Erythroblast (primary cell): ENCODE results near the gene ITGB2.
A peak's percentile ranks its signal among the peaks of the same experiment; 100 is the strongest.

Experiments
- DNase-seq, 2 experiments: peaks; one replicate each; lab custom pipeline; 2025; lab: John Stamatoyannopoulos, UW
- GATA1 ChIP-seq: IDR thresholded peaks from 2 replicates; pipeline ENCODE4 v1.6.1; 2011; ENCODE audit warnings: low read depth, mild to moderate bottlenecking, control low read depth, low read length, moderate library complexity
- POLR2A ChIP-seq: IDR thresholded peaks from 2 replicates; pipeline ENCODE4 v1.6.1; 2011; ENCODE audit warnings: mild to moderate bottlenecking, low read length

Gene ITGB2

DNA sequence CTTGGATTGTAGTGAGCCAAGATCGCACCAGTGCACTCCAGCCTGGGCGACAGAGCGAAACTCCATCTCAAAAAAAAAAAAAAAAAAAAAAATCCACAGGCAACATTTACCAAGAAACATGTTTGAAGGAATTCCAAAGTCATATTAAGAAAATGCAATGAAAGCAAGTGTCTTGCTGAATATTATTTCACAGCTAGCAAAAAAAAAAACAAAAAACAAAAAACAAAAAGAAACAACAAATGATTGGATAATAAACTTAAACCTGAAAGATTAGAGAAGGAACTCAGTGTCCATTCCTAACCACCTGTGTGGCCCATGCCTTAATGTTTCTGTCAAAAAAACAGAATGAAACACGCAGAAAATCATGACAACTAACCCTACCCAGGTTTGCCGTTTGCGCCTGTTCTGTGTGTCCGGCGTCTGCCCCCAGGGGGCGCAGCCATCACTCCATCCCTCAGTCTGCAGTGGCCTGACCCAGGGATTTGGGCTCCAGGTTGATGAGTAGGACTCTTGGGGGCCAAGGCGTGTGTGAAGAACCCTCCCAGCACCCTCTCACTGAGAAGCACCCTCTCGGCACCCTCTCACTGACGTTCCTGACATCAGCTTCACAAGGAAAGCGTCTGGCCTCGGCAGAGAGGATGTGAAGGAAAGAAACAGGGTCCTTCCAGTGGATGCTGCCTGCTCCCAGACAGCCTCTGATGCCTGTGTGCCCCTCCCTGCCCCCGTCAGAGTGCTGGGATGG lies 28.0 kb downstream of the ITGB2 start:
- DNase-seq: peak; percentile 54 to 78
- TF ChIP-seq POLR2A: no peak
- TF ChIP-seq GATA1: no peak

- TF ChIP-seq POLR2A (no peak), GATA1 (no peak)
These were observed 28.6 kb downstream of the ITGB2 start for GRCh38 chr21:44892095-44892494.

DNA sequence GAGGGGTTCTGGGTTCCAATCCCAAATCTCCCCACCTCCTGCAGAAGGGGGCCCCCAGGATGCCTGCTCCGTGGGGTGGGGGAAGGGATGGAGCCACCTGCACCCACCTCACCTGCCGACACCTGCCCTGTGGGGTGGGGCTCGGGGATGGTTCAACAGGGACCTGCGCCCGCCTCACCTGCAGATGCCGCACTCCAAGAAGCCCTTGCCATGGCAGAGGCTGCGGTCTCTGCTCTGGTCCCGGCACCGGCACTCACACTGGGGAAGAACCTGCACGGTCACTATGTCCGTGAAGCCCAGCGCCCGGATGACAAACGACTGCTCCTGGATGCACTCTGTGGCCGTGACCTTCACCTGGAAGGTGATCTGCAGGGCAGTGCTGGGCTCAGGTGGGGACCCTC lies 29.1 kb downstream of the ITGB2 start:
- no peak for DNase-seq
- TF ChIP-seq GATA1 (no peak), POLR2A (no peak)

More at GRCh38 chr21:44892095-44892494, 28.6 kb downstream of the ITGB2 start:
- DNase-seq: no peak

DNA sequence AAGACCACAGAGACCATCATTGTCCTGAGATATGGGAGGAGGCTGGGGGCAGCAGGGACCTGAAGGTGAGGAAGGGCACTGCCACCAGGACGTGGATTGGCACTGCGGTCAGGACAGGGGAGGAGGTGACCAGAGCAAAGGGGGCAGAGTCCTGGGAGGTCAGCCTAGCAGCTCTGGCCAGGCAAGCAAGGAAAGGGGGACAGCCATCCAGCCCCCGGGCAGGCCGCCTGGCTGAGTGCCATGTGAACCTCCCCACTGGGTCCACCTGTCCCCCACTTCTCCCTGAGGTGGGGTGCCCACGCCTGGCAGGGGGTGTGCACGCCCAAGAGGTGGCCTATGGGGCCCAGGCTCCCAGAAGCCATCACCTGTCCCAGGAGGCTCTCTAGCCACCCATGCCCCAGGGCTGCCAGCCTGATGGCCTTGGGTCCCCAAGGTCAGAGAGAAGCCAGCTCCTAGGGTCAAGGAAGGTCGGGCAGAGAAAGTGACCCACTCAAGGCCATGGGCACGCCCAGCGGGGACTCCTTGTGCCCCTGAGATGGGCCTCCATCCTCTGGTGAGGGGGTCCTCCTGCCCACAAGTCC lies 29.6 kb downstream of the ITGB2 start:
- no peak for DNase-seq
- TF ChIP-seq GATA1 (no peak), POLR2A (no peak)

GRCh38 chr21:44890338-44890931 lies 30.3 kb downstream of the ITGB2 start:
- DNase-seq: no peak

GRCh38 chr21:44889625-44890337 lies 30.9 kb downstream of the ITGB2 start:
- no peak for TF ChIP-seq GATA1
- TF ChIP-seq POLR2A: no peak
- DNase-seq: no peak

More at GRCh38 chr21:44890338-44890931, 30.3 kb downstream of the ITGB2 start:
- TF ChIP-seq POLR2A: no peak
- TF ChIP-seq GATA1: no peak

GRCh38 chr21:44888581-44889550 lies 31.8 kb downstream of the ITGB2 start:
- TF ChIP-seq POLR2A (no peak), GATA1 (no peak)
- DNase-seq: no peak

DNA sequence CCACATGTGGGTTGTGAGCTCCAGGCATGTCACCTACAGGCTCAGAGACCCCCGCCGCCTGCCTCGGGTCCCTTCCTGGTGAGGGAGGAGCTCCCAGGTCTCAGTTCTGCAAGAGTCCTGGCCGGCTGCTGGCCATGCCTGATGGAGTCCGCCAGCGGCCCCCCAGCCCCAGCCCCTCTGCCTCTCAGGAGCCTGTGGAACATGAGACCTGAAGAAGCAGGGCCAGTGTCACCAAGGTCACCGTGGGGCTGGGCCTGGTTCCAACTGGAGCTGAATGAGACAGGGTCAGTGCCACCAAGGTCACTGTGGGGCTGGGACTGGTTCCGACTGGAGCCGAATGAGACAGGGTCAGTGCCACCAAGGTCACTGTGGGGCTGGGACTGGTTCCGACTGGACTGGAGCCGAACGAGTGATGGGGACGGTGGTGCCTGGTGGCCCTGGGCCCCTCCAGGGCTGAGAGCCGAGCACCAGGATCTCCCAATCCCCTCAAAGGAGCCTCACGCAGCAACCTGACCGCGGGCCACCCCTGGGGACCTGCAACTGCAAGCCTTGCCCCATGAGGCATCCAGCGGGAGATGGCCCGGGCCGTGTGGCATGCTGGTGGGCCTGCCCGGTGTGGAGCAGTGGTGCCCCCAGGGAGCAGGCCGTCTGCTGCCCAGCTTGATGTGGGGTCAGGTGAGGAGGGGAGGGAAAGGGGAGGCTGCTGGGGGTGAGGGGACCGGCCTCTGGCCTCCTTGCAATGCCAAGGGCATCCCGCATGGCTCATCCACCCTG lies 32.7 kb downstream of the ITGB2 start:
- TF ChIP-seq POLR2A: no peak
- no peak for TF ChIP-seq GATA1
- no peak for DNase-seq

GRCh38 chr21:44887126-44887806 lies 33.4 kb downstream of the ITGB2 start:
- TF ChIP-seq POLR2A: no peak
- no peak for DNase-seq

- no peak for DNase-seq
- TF ChIP-seq GATA1 (no peak), POLR2A (no peak)
These were observed 34.3 kb downstream of the ITGB2 start for GRCh38 chr21:44886113-44887075.

DNA sequence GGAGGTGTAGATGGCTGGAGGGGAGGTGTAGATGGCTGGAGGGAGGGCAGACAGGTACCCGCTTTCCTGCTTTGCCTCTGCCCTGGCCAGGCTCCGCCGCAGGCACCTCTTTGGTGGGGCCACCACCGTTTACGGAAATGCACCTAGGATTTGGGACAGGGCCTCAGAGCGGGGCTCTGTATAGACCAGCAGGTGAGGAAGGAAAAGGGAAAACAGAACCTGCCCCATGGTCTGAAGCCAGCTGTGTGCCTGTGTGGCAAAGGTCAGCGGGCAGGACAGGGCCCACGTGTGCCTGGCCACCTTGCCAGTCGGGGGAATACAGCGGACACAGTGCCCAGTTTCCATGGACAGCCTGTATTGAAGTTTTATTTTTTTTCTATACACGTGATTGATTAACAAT lies 35.1 kb downstream of the ITGB2 start:
- DNase-seq: no peak
- TF ChIP-seq GATA1: no peak
